HG03159 (cell line): ENCODE measurements around the gene EED.
"Not testable (repeated sequence)": the region's sequence is repeated elsewhere in the genome, so short reads cannot be mapped to it uniquely, and the experiment has no call there.

Source experiments
- ATAC-seq: cut with Tn5 transposase; IDR thresholded peaks from one replicate; pipeline ENCODE4 v1.9.1; 2021; ENCODE audit warnings: mild to moderate bottlenecking, moderate library complexity; ENCODE audit not compliant: unreplicated experiment

EED gene

GRCh38 chr11:86289508-86290280 lies 45.1 kb downstream of the EED start:
- ATAC-seq, result not testable (repeated sequence)

GRCh38 chr11:86291466-86292262 lies 47.1 kb downstream of the EED start:
- no peak for ATAC-seq

GRCh38 chr11:86292912-86293616 lies 48.5 kb downstream of the EED start:
- ATAC-seq, result peak; percentile 65

- ATAC-seq, result no peak
These were observed 49.5 kb downstream of the EED start for GRCh38 chr11:86294026-86294425.

GRCh38 chr11:86301742-86302091 lies 57.2 kb downstream of the EED start:
- no peak for ATAC-seq

- peak; percentile 97 for ATAC-seq
These were observed 57.7 kb downstream of the EED start, which contains the start of gene HIKESHI for GRCh38 chr11:86302092-86302793. Gene HIKESHI (plus strand): TSS chr11:86302240. CDS start chr11:86302449, 209 bp downstream.

GRCh38 chr11:86303257-86303656 lies 58.7 kb downstream of the EED start:
- no peak for ATAC-seq

GRCh38 chr11:86308710-86309109 lies 64.2 kb downstream of the EED start:
- ATAC-seq, result not testable (repeated sequence)

- ATAC-seq, result no peak
These were observed 69.2 kb downstream of the EED start for GRCh38 chr11:86313793-86314192.

- ATAC-seq, result no peak
These were observed 70.1 kb downstream of the EED start for GRCh38 chr11:86314636-86315035.
